Spleen (tissue), 11 donors: ENCODE measurements around the gene RILPL1. TPM values are rescaled to one million over a fixed set of nuclear protein-coding genes. Genes with fewer than 3 reads are reported as not detected.

Experiments
- DNase-seq: peaks from one replicate; pipeline ENCODE4 v3.0.0-alpha.2; 2020
- H3K27ac ChIP-seq, 8 donors: fragments of 200-600 bp; sonication (generic) in 7 of 8; 1 replicate in 4 of 8; 2 replicates in 4 of 8; pipeline versions ENCODE4 v1.5.0 to v1.8.0; 2016 to 2021; ENCODE audit warnings: inconsistent platforms in 4 of 8, mild to moderate bottlenecking in 4 of 8, moderate library complexity in 1 of 8
- H3K27me3 ChIP-seq, 7 donors: fragments of 200-600 bp; sonication (generic) in 6 of 7; replicated peaks in 1 of 7; 1 replicate in 4 of 7; 2 replicates in 3 of 7; pipeline versions ENCODE4 v1.5.0 to v1.8.0; 2016 to 2021; ENCODE audit warnings: inconsistent platforms in 3 of 7, mild to moderate bottlenecking in 1 of 7
- H3K36me3 ChIP-seq, 6 donors: fragments of 200-600 bp; sonication (generic) in 5 of 6; 1 replicate in 4 of 6; 2 replicates in 2 of 6; pipeline versions ENCODE4 v1.5.0 to v1.8.0; 2016 to 2021; ENCODE audit warnings: inconsistent platforms in 2 of 6
- H3K4me1 ChIP-seq, 6 donors: fragments of 200-600 bp; sonication (generic) in 5 of 6; 1 replicate in 3 of 6; 2 replicates in 3 of 6; pipeline versions ENCODE4 v1.5.0 to v1.8.0; 2016 to 2021; ENCODE audit warnings: inconsistent platforms in 3 of 6
- H3K4me3 ChIP-seq, 8 donors: fragments of 200-600 bp; sonication (generic) in 7 of 8; 1 replicate in 4 of 8; 2 replicates in 4 of 8; pipeline versions ENCODE4 v1.5.0 to v1.8.0; 2016 to 2021; ENCODE audit warnings: inconsistent platforms in 4 of 8, mild to moderate bottlenecking in 4 of 8, moderate library complexity in 2 of 8
- H3K9me3 ChIP-seq, 8 donors: fragments of 200-600 bp; sonication (generic) in 7 of 8; 1 replicate in 4 of 8; 2 replicates in 4 of 8; pipeline versions ENCODE4 v1.5.0 to v1.8.0; 2016 to 2021; ENCODE audit warnings: inconsistent platforms in 4 of 8
- CTCF ChIP-seq, 11 experiments: fragments of 200-600 bp in 7 of 11; fragments of 450-650 bp in 4 of 11; sonication (generic) in 4 of 11; IDR thresholded peaks in 8 of 11; conservative IDR thresholded peaks in 3 of 11; 1 replicate in 7 of 11; 2 replicates in 4 of 11; pipeline versions ENCODE4 v1.4.0 to v1.8.0; 2016 to 2021; ENCODE audit warnings: antibody characterized with exemption in 11 of 11, inconsistent platforms in 4 of 11, mild to moderate bottlenecking in 1 of 11
- POLR2A ChIP-seq, 3 donors: fragments of 450-650 bp; IDR thresholded peaks; one replicate each; pipeline ENCODE4 v1.5.1; 2017; ENCODE audit warnings: antibody characterized with exemption in 3 of 3, mild to moderate bottlenecking in 1 of 3
- POLR2AphosphoS5 ChIP-seq, 3 donors: sonication (generic); formaldehyde crosslinking; IDR thresholded peaks; one replicate each; pipeline ENCODE4 v1.5.1; 2017; ENCODE audit warnings: antibody characterized with exemption in 3 of 3
- WGBS, 5 donors: extraction: QIAGEN DNeasy Blood & Tissue Kit in 3 of 5; methylation state at CpG; one replicate each; pipeline versions ENCODE4 v1.1.5 to v1.1.7; 2013 to 2018; 5-methylcytosine and 5-hydroxymethylcytosine counted together
- intact Hi-C: fragments of 100-400 bp; cut with DNase I; formaldehyde crosslinking; loops from one replicate; pipeline ENCODE4 v1.15.0; 2023; ENCODE audit warnings: low total_unique reads
- polyA plus RNA-seq, 3 donors: library from polyadenylated mRNA; stranded (reverse); fragments of 200-250 nt; gene quantifications; one replicate each; pipeline ENCODE4 v1.2.1, GENCODE V29; 2013
- total RNA-seq, 7 donors: library from RNA; depleted of rRNA in 3 of 7; stranded (reverse); fragments of >200 nt in 3 of 7; fragmentation: NEBNext Ultra II Directional in 4 of 7; extraction: Animal tissue kit (Norgen Biotek cat#: 25700) in 4 of 7; gene quantifications; one replicate each; pipeline versions ENCODE4 v1.1.0 to v1.2.1, GENCODE V29; 2016 to 2021
- donor health status: healthy with polysubstance abuse.
- donor health status: DM: no; HTN: no; CAD: no; lungs with moderate emphysema.
- donor health status: DM: no; HTN: no; CAD: no.
- donor health status: Bipolar disorder and iron deficiency.
- donor health status: healthy.
- donor health status: DM: no; HTN: no; CAD: no.
- donor health status: DM: yes; HTN: yes; CAD: no.

The RILPL1 gene
- total and polyA plus RNA-seq, 10 donors = 3.2 to 13.6 (median 9.0) TPM

- H3K4me3 ChIP-seq = no peak overlapping the region
- H3K4me1 ChIP-seq = peaks cover 0 to 11% (median 0%) of the 10 kb centered on the region in 6 donors
- no peaks in the 10 kb centered on the region for H3K9me3 ChIP-seq
- H3K27ac ChIP-seq = no peak overlapping the region
- no peak for TF ChIP-seq POLR2AphosphoS5 (IDR thresholded peaks at IDR 0.05)
- no peak for TF ChIP-seq CTCF (IDR thresholded peaks at IDR 0.05 in 8 of 11, conservative IDR thresholded peaks at IDR 0.05 in 3 of 11)
- no peak for TF ChIP-seq POLR2A (IDR thresholded peaks at IDR 0.05)
- no peaks in the 10 kb centered on the region for H3K27me3 ChIP-seq
- 81 to 95% (median 87%) methylated on average over 6 of the region's 6 CpGs for WGBS, 5 donors
- intact Hi-C loops = no loop called here
- DNase-seq = no peak
- peaks cover 0 to 17% (median 0%) of the 10 kb centered on the region in 6 donors for H3K36me3 ChIP-seq
Observed at GRCh38 chr12:123506843-123507236, 26.7 kb downstream of the RILPL1 start.

GRCh38 chr12:123506059-123506842 is 27.3 kb downstream of the RILPL1 start:
- 91 to 97% (median 95%) methylated on average over 17 of the region's 17 CpGs for WGBS, 5 donors
- Histone ChIP-seq H3K4me1 (peaks cover 0 to 11% (median 0%) of the 10 kb centered on the region in 6 donors), H3K27me3 (no peaks in the 10 kb centered on the region), H3K9me3 (no peaks in the 10 kb centered on the region), H3K4me3 (no peak overlapping the region), H3K36me3 (peaks cover 0 to 17% (median 0%) of the 10 kb centered on the region in 6 donors), H3K27ac (no peak overlapping the region)
- TF ChIP-seq POLR2A (IDR thresholded peaks at IDR 0.05) (no peak), CTCF (IDR thresholded peaks at IDR 0.05 in 8 of 11, conservative IDR thresholded peaks at IDR 0.05 in 3 of 11) (no peak)
- intact Hi-C loops = no loop called here
- DNase-seq = no peak

- no peak for TF ChIP-seq POLR2AphosphoS5 (IDR thresholded peaks at IDR 0.05)
- no peak for TF ChIP-seq CTCF (IDR thresholded peaks at IDR 0.05 in 8 of 11, conservative IDR thresholded peaks at IDR 0.05 in 3 of 11)
- no peak for TF ChIP-seq POLR2A (IDR thresholded peaks at IDR 0.05)
- WGBS, 5 donors = 90 to 94% (median 93%) methylated on average over 12 of the region's 12 CpGs
- Histone ChIP-seq H3K4me3 (no peak overlapping the region), H3K27ac (no peak overlapping the region), H3K9me3 (no peaks in the 10 kb centered on the region), H3K36me3 (peaks cover 0 to 36% (median 0%) of the 10 kb centered on the region in 6 donors), H3K4me1 (no peaks in the 10 kb centered on the region), H3K27me3 (no peaks in the 10 kb centered on the region)
- intact Hi-C loops = no loop called here
- DNase-seq = no peak
Observed at GRCh38 chr12:123502163-123502704, 31.3 kb downstream of the RILPL1 start.

GRCh38 chr12:123499332-123499731 is 34.2 kb downstream of the RILPL1 start:
- peaks cover 0 to 33% (median 0%) of the 10 kb centered on the region in 6 donors for H3K36me3 ChIP-seq
- H3K27ac ChIP-seq = no peak overlapping the region
- TF ChIP-seq POLR2AphosphoS5 (IDR thresholded peaks at IDR 0.05) (no peak), CTCF (IDR thresholded peaks at IDR 0.05 in 8 of 11, conservative IDR thresholded peaks at IDR 0.05 in 3 of 11) (no peak), POLR2A (IDR thresholded peaks at IDR 0.05) (no peak)
- WGBS, 5 donors = 88 to 96% (median 91%) methylated on average over 16 of the region's 16 CpGs
- H3K27me3 ChIP-seq = no peaks in the 10 kb centered on the region
- no peaks in the 10 kb centered on the region for H3K9me3 ChIP-seq
- DNase-seq = no peak
- intact Hi-C loops = no loop called here
- H3K4me3 ChIP-seq = no peak overlapping the region
- H3K4me1 ChIP-seq = no peaks in the 10 kb centered on the region
